Suprapubic skin (tissue), 4 donors: ENCODE results near the gene RPS6KA2.

Experiments used
- CTCF ChIP-seq, 2 donors: fragments of 200-600 bp in 1 of 2; fragments of 450-650 bp in 1 of 2; sonication (generic) in 1 of 2; IDR thresholded peaks; one replicate each; pipeline ENCODE4 v1.5.1; 2016 to 2019; ENCODE audit warnings: antibody characterized with exemption in 2 of 2, mild to moderate bottlenecking in 1 of 2, moderate library complexity in 1 of 2
- POLR2A ChIP-seq, 2 donors: fragments of 450-650 bp; IDR thresholded peaks; one replicate each; pipeline ENCODE4 v1.6.1; 2017; ENCODE audit warnings: antibody characterized with exemption in 2 of 2, mild to moderate bottlenecking in 2 of 2, moderate library complexity in 2 of 2
- POLR2AphosphoS5 ChIP-seq, 3 donors: sonication (generic); formaldehyde crosslinking; IDR thresholded peaks; one replicate each; pipeline ENCODE4 v1.6.1; 2017; ENCODE audit warnings: antibody characterized with exemption in 3 of 3

DNA sequence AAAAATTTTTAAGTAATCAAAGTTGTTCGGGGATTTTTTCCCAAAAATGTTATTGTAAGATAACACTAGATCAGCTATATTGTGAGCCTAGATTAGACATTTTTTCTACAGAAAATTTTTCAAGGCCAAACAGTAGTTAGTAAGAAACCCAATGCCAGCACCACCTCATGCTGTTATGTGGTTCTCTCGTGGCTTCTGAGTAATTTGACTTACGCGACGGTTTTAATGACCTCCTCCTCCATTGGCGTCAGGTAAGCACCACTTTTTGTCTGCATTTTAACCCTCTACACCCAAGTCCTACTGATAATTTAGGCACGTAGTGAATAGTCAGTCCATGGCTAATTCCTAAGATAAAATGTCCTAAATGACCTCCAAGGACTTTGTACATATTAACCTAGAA is 9.7 kb downstream of the RPS6KA2 start:
- TF ChIP-seq POLR2A (IDR thresholded peaks at IDR 0.05): no peak
- no peak for TF ChIP-seq CTCF (IDR thresholded peaks at IDR 0.05)
- TF ChIP-seq POLR2AphosphoS5 (IDR thresholded peaks at IDR 0.05): no peak
